HG02759 (cell line): Measurements from ENCODE around the gene ATP23.
A peak's percentile ranks its signal among the peaks of the same experiment; 100 is the strongest.

Source experiments
- ATAC-seq: cut with Tn5 transposase; IDR thresholded peaks from one replicate; pipeline ENCODE4 v1.9.1; 2021; ENCODE audit warnings: mild to moderate bottlenecking, moderate library complexity; ENCODE audit not compliant: unreplicated experiment

Gene ATP23

GRCh38 chr12:57907281-57907680 is 34.1 kb upstream of the ATP23 start:
- ATAC-seq: no peak

GRCh38 chr12:57908511-57908910 is 32.9 kb upstream of the ATP23 start:
- no peak for ATAC-seq

DNA sequence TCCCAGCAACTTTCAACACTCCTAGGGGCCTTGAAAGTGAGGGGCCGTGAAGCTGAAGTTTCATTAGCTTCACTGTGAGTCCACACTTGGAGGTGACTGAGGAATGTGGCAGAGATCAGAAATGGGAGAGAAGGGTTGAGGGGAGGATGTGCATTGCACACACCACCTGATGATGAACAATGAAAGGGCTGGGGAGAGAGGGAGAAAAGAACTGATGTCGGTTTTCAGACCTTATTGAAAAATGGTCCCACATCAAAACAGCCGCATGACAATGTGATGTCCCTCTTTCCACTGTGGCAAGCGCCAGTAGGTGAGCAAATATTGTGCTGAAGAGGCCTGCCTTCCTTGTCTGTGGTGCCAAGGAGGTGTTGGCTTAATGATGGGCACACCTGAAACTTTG is 32.3 kb upstream of the ATP23 start:
- ATAC-seq: no peak

DNA sequence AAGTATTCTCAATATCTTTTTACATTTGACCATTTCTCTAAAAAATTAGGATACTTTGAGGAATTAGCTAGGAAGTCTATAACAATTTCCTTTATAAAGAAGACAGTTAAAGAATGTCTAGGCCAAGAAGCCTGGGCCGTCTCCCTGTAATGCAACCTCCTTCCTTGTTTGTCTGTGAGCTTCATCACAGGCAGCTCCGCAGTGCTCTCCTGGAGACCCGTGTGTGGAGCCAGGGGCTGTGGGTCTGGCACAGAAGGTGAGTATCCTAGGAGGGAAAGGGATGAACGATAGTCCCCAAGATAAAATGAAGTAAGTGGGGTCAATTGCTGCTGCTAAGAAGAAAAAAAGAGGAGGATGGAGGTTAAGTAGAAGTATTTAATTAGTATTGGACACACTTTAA is 31.8 kb upstream of the ATP23 start:
- no peak for ATAC-seq

DNA sequence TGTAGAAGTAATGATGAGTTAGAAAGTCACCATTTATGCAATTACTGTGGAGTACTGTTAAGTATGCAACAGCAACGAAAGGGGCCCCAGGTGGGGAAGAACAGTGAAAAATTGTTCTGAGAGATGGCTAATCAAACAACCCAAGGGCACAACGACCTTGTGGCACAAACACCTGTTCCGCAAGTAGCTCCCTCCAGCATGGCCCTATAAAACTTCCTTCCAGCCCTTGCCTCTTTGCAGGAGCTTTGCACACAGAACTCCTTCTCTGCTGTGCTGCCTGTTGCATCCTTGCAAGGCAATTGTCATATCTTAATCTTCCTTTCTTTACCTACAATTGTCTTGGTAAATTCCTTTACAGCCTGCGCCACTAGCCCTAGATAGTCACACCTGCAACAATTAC is 23.2 kb upstream of the ATP23 start:
- no peak for ATAC-seq

GRCh38 chr12:57927086-57927485 is 14.3 kb upstream of the ATP23 start:
- ATAC-seq: no peak

DNA sequence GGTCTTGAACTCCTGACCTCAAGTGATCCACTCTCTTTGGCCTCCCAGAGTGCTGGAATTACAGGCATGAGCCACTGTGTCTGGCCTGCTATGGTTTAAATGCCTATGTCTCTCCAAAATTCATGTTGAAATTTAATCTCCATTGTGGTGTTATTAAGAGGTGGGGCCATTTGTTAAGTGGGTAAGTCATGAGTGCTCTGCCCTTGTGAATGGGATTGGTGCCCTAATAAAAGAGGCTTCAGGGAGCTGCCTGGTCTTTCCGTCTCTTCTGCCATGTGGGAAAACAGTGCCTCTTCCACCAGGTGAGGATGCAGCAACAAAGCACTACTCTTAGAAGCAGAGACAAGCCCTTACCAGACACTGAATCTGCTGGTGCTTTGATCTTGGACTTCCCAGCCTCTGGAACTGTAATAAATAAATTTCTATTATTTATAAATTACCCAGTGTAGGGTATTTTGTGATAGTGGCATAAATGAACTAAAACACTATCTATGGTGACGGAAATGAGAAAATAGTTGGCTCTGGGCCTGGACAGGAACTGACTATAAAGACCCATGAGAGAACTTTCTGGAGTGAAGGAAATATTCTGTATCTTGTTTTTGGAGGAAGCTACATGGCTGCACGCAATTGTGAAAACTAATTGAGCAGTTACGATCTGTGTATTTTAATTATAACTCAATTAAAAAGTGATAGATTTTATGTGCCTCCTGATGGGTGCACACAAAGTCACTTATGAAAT is 12.1 kb upstream of the ATP23 start:
- no peak for ATAC-seq

DNA sequence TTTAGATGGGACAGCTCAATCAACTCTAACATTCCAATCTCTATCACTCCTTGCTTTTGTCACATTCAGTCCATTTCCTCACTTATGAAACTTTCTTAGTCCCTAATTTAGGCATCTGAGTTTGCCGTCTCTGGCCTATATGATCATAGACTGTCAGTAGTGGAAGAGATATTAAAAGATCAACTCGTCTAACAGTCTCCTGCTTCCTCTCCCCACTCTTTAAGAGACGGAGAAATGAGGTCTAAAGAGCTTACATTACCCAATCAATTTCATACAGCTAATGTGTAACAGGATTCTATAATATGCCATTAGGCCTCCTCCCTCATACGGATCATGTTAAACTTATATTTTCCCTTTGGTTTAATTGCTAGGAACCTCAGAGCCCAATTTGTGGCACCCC is 6.5 kb upstream of the ATP23 start:
- ATAC-seq: no peak

DNA sequence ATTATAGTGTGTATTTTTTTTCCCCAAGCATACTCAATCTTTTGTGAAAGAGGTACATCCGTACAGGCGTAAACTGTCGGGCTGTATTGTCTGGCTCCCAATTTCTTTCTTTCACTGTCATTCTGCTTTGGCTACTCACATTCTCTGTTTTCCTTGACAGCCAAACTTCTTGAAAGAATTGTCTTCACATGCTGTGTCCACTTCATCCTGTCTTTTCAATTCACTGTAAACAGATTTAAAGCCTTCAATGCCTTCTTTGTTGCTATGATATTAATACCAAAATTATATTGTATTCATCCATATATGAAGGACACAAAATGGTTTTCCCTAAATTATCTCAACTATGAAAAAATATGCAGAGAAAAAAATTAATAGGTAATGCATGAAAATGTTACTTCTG is 6.0 kb upstream of the ATP23 start:
- no peak for ATAC-seq

DNA sequence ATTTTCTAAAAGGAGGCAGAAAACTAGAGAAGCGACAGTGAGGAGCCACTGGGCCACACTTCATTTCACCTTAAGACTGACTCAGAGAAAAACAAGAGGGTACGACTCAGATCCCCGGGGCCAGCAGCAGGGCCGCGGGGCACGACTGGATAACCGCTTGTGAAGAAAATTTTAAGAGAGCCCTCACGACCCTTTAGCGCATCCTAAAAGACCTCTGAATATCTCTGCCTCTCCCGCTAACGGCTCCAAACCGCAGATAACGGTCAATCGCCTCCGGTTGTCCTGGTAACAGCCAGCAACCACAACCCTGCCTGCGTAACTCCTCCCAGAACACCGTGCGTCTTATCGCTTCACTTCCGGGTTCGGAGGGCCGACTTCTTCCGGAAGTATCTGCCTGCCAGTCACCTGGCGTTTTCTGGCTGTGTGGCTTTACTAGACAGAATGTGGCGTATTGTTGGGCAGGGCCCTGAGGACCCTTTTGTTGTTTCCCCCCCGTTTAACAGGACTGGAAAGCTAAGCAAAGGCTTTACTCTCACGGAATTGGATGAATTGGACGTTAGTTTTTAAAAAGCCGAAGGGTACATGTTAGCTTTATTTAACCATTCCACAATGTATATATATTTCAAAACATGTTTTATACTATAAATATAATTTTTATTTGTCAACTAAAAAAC is 5.4 kb upstream of the ATP23 start:
- ATAC-seq: peak; percentile 99

DNA sequence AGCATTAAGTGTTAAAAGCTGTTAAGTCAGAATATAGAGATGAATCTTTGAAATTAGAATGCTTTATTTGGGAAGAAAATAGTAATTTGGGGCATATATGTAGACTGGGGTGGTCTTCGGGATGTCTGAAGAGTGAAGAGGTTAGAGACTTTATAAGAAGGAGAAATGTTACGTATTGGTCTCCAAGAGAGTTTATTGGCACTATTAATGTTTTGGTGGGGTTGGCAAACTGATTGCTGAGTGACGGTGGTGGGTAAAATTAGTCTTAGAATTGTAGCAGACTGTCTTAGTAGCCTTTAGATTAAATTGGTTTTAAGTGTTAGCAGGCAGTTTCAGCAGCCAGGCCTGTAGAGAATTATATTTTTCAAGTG is 4.9 kb upstream of the ATP23 start:
- no peak for ATAC-seq

- ATAC-seq: no peak
Observed at GRCh38 chr12:57939291-57939690, 2.1 kb upstream of the ATP23 start.

- ATAC-seq: no peak
Observed at GRCh38 chr12:57940052-57940914, 1.1 kb upstream of the ATP23 start.

GRCh38 chr12:57940915-57941164 is 527 bp upstream of the ATP23 start:
- ATAC-seq: no peak

- no peak for ATAC-seq
Observed at GRCh38 chr12:57943438-57944080, 2.2 kb downstream of the ATP23 start.

GRCh38 chr12:57944313-57945023 is 3.1 kb downstream of the ATP23 start:
- no peak for ATAC-seq

DNA sequence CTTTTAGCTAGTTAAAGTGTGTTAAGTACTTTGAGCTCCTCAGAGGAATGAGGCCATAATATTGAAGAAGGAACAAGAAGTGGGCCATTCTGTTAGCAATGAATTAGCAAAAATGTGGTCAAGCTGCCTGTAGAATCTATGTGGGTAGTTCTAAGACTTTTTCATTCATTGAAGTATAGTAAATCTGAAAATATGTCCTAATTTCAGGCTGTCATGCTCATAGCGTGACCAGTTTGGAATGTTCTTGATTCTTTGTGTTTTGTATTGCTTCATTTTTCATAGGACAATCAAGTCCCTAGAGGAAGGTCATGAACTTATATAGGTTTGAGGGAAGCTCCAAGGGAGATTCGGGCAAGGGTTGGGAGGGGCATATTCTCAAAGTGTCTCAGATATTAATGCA is 11.4 kb downstream of the ATP23 start:
- no peak for ATAC-seq

DNA sequence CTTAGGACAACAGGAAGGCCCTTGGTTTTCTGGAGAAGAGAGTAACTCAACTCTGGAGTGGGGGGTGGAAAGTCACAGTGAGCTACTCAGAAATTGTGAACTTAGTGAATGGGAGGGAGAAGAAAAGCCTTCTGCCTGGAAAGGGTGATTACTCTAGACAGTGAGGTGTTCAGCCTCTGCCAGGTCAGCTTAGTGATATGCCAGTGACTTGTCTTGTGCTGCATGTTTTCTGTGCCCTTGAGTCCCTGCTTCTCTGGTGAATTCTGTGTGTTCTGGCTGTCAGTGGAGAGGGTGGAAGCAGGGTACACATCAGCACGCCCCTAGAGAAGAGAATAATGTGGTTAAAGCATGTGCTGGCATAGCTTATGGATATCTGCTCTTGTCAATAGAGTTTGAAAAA is 13.4 kb downstream of the ATP23 start:
- ATAC-seq: no peak

GRCh38 chr12:57958061-57958657 is 16.8 kb downstream of the ATP23 start:
- no peak for ATAC-seq

GRCh38 chr12:57964421-57964820 is 23.1 kb downstream of the ATP23 start:
- no peak for ATAC-seq

- ATAC-seq: no peak
Observed at GRCh38 chr12:57965766-57966165, 24.4 kb downstream of the ATP23 start.
